ENCODE results near the gene HYDIN.
"Not testable (repeated sequence)": the region's sequence is repeated elsewhere in the genome, so short reads cannot be mapped to it uniquely, and the experiment has no call there.

HYDIN gene

GRCh38 chr16:71080777-71081176 is 149.7 kb downstream of the HYDIN start:
- not testable (repeated sequence) for FAIRE-seq

- FAIRE-seq = not testable (repeated sequence)
Measured at GRCh38 chr16:71080262-71080661, 150.3 kb downstream of the HYDIN start.

GRCh38 chr16:71070651-71071050 is 159.9 kb downstream of the HYDIN start:
- FAIRE-seq = not testable (repeated sequence)

GRCh38 chr16:71069842-71070241 is 160.7 kb downstream of the HYDIN start:
- FAIRE-seq = not testable (repeated sequence)

GRCh38 chr16:71053897-71054609 is 176.5 kb downstream of the HYDIN start:
- FAIRE-seq = not testable (repeated sequence)

GRCh38 chr16:71050307-71050706 is 180.2 kb downstream of the HYDIN start:
- not testable (repeated sequence) for FAIRE-seq

- FAIRE-seq = not testable (repeated sequence)
Measured at GRCh38 chr16:71039368-71040111, 191.0 kb downstream of the HYDIN start.

GRCh38 chr16:71038421-71038820 is 192.1 kb downstream of the HYDIN start:
- FAIRE-seq = not testable (repeated sequence)

GRCh38 chr16:71037987-71038386 is 192.5 kb downstream of the HYDIN start:
- not testable (repeated sequence) for FAIRE-seq

GRCh38 chr16:71028032-71028727 is 202.3 kb downstream of the HYDIN start:
- not testable (repeated sequence) for FAIRE-seq

GRCh38 chr16:71027511-71027910 is 203.0 kb downstream of the HYDIN start:
- FAIRE-seq = not testable (repeated sequence)

- FAIRE-seq = not testable (repeated sequence)
Measured at GRCh38 chr16:71023851-71024439, 206.6 kb downstream of the HYDIN start.

- FAIRE-seq = not testable (repeated sequence)
Measured at GRCh38 chr16:71021961-71022537, 208.5 kb downstream of the HYDIN start.

GRCh38 chr16:71019067-71019682 is 211.3 kb downstream of the HYDIN start:
- not testable (repeated sequence) for FAIRE-seq

- FAIRE-seq = not testable (repeated sequence)
Measured at GRCh38 chr16:71015419-71015818, 215.1 kb downstream of the HYDIN start.

GRCh38 chr16:71009440-71010223 is 220.9 kb downstream of the HYDIN start:
- not testable (repeated sequence) for FAIRE-seq

GRCh38 chr16:71006516-71006915 is 224.0 kb downstream of the HYDIN start:
- FAIRE-seq = not testable (repeated sequence)

GRCh38 chr16:70999735-71000134 is 230.8 kb downstream of the HYDIN start:
- FAIRE-seq = peak; percentile 68

GRCh38 chr16:70995799-70996198 is 234.7 kb downstream of the HYDIN start:
- not testable (repeated sequence) for FAIRE-seq

- not testable (repeated sequence) for FAIRE-seq
Measured at GRCh38 chr16:70992511-70992910, 238.0 kb downstream of the HYDIN start.
